ENCODE data around the gene DMC1.

DNA sequence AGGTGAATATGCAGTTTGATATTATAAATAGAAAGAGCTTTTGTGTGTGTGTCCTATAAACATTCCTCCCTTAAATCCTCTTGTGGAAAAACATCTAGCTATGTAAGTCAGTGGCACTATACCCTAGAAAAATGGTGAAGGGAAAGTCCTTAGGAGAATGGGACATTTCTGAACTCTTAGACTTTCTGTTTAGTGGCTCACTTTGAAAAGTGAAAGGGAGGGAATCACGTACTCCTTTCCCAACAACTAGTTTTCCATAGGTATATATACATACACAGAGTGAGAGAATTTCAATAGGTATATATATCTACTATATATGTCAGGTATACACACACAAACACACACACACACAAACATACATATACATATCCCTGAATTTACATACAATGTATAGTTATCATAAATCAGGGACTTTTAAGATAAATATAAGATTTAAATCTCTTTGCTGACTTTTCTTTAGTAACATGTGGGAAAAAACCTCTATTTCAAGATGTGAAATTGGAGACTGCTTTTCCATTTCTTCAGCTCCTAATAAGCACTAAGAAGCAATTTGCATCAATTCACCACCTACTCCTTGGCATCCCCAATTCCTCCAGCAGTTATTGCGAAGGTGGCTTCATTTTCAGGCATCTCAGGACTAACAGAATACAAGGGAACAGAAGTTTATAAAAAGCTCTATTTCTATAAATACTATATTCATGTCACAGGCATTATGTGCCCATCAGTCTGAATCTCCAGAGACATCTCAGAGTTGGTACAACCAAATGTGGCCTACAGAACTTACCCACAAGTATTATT lies 50.3 kb downstream of the DMC1 start:
- TF ChIP-seq CEBPB (IDR thresholded peaks at IDR 0.05; ENCODE audit: low read depth), result no peak
- no peak for TF ChIP-seq JUND (IDR thresholded peaks at IDR 0.05)
- no peak for TF ChIP-seq POLR2A (IDR thresholded peaks at IDR 0.05; ENCODE audit: borderline replicate concordance, extremely low read depth, insufficient read depth, insufficient read length)
- TF ChIP-seq, protein P1, sequence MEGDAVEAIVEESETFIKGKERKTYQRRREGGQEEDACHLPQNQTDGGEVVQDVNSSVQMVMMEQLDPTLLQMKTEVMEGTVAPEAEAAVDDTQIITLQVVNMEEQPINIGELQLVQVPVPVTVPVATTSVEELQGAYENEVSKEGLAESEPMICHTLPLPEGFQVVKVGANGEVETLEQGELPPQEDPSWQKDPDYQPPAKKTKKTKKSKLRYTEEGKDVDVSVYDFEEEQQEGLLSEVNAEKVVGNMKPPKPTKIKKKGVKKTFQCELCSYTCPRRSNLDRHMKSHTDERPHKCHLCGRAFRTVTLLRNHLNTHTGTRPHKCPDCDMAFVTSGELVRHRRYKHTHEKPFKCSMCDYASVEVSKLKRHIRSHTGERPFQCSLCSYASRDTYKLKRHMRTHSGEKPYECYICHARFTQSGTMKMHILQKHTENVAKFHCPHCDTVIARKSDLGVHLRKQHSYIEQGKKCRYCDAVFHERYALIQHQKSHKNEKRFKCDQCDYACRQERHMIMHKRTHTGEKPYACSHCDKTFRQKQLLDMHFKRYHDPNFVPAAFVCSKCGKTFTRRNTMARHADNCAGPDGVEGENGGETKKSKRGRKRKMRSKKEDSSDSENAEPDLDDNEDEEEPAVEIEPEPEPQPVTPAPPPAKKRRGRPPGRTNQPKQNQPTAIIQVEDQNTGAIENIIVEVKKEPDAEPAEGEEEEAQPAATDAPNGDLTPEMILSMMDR (IDR thresholded peaks at IDR 0.05 in 2 of 3, conservative IDR thresholded peaks at IDR 0.05 in 1 of 3; ENCODE audit: borderline replicate concordance in 1 of 3, insufficient read depth in 1 of 3, low read depth in 2 of 3, low read length in 2 of 3), result no peak
- TF ChIP-seq EZH2 (IDR thresholded peaks at IDR 0.05), result no peak
- TF ChIP-seq, protein P2, sequence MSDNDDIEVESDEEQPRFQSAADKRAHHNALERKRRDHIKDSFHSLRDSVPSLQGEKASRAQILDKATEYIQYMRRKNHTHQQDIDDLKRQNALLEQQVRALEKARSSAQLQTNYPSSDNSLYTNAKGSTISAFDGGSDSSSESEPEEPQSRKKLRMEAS (IDR thresholded peaks at IDR 0.05), result no peak
- TF ChIP-seq SIN3A (IDR thresholded peaks at IDR 0.05; ENCODE audit: low read depth), result no peak
- TF ChIP-seq, protein P3, sequence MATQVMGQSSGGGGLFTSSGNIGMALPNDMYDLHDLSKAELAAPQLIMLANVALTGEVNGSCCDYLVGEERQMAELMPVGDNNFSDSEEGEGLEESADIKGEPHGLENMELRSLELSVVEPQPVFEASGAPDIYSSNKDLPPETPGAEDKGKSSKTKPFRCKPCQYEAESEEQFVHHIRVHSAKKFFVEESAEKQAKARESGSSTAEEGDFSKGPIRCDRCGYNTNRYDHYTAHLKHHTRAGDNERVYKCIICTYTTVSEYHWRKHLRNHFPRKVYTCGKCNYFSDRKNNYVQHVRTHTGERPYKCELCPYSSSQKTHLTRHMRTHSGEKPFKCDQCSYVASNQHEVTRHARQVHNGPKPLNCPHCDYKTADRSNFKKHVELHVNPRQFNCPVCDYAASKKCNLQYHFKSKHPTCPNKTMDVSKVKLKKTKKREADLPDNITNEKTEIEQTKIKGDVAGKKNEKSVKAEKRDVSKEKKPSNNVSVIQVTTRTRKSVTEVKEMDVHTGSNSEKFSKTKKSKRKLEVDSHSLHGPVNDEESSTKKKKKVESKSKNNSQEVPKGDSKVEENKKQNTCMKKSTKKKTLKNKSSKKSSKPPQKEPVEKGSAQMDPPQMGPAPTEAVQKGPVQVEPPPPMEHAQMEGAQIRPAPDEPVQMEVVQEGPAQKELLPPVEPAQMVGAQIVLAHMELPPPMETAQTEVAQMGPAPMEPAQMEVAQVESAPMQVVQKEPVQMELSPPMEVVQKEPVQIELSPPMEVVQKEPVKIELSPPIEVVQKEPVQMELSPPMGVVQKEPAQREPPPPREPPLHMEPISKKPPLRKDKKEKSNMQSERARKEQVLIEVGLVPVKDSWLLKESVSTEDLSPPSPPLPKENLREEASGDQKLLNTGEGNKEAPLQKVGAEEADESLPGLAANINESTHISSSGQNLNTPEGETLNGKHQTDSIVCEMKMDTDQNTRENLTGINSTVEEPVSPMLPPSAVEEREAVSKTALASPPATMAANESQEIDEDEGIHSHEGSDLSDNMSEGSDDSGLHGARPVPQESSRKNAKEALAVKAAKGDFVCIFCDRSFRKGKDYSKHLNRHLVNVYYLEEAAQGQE (IDR thresholded peaks at IDR 0.05; ENCODE audit: low read depth), result no peak
- no peak for TF ChIP-seq POLR2AphosphoS5 (IDR thresholded peaks at IDR 0.05; ENCODE audit: low read depth, low read length)
- TF ChIP-seq EGR1 (IDR thresholded peaks at IDR 0.05; ENCODE audit: low read depth), result no peak

Data from HCT116 (cell line).